ENCODE measurements around the gene DPYSL5.

DPYSL5 gene

GRCh38 chr2:26934985-26935384 is 87.1 kb downstream of the DPYSL5 start:
- DNase-seq: no peak

- DNase-seq: no peak
Measured at GRCh38 chr2:26936855-26937254, 88.9 kb downstream of the DPYSL5 start.

- no peak for DNase-seq
Measured at GRCh38 chr2:26938399-26939118, 90.6 kb downstream of the DPYSL5 start.

GRCh38 chr2:26940001-26940400 is 92.1 kb downstream of the DPYSL5 start:
- DNase-seq: no peak

- DNase-seq: no peak
Measured at GRCh38 chr2:26941486-26941885, 93.6 kb downstream of the DPYSL5 start.

- peak; percentile 9 for DNase-seq
Measured at GRCh38 chr2:26942543-26943295, 94.8 kb downstream of the DPYSL5 start.

GRCh38 chr2:26945991-26946750 is 98.2 kb downstream of the DPYSL5 start:
- DNase-seq: no peak

GRCh38 chr2:26946841-26947784 is 99.2 kb downstream of the DPYSL5 start:
- no peak for DNase-seq

- no peak for DNase-seq
Measured at GRCh38 chr2:26948800-26949199, 100.9 kb downstream of the DPYSL5 start.

GRCh38 chr2:26950246-26950645 is 102.3 kb downstream of the DPYSL5 start:
- no peak for DNase-seq

GRCh38 chr2:26951236-26951635 is 103.3 kb downstream of the DPYSL5 start:
- DNase-seq: no peak

- no peak for DNase-seq
Measured at GRCh38 chr2:26952374-26952773, 104.4 kb downstream of the DPYSL5 start.

- DNase-seq: no peak
Measured at GRCh38 chr2:26954135-26954534, 106.2 kb downstream of the DPYSL5 start.

- DNase-seq: no peak
Measured at GRCh38 chr2:26957041-26957440, 109.1 kb downstream of the DPYSL5 start.

GRCh38 chr2:26957534-26957933 is 109.6 kb downstream of the DPYSL5 start:
- DNase-seq: no peak

- DNase-seq: no peak
Measured at GRCh38 chr2:26959331-26959730, 111.4 kb downstream of the DPYSL5 start.

- no peak for DNase-seq
Measured at GRCh38 chr2:26964446-26965130, 116.7 kb downstream of the DPYSL5 start.

GRCh38 chr2:26968001-26968400 is 120.1 kb downstream of the DPYSL5 start:
- no peak for DNase-seq

- DNase-seq: no peak
Measured at GRCh38 chr2:26969077-26969844, 121.3 kb downstream of the DPYSL5 start.

GRCh38 chr2:26970244-26970927 is 122.5 kb downstream of the DPYSL5 start, which contains the start of gene MAPRE3:
Gene MAPRE3, plus strand, starts transcription at chr2:26970637. Its CDS starts 51,582 bp downstream, at chr2:27022219.
- DNase-seq: no peak

Measured in NK-92 treated with Interleukin-12 subunit alpha and Interleukin-12 subunit beta, amount 100 ng/mL, for 24 hours (cell line).